Cardiac fibroblast (primary cell): ENCODE results near the gene OPCML.
A peak's percentile ranks its signal among the peaks of the same experiment; 100 is the strongest.

Experiments used
- DNase-seq, 2 donors: peaks; one replicate each; pipeline versions ENCODE4 v3.0.0 to v3.0.0-alpha.2; 2010; ENCODE audit warnings: low read depth in 2 of 2
- H3K4me3 ChIP-seq, 2 donors: replicated peaks in 1 of 2; 1 replicate in 1 of 2; 2 replicates in 1 of 2; pipeline ENCODE4 v1.5.1; 2011; ENCODE audit warnings: low read depth in 2 of 2, low read length in 2 of 2, mild to moderate bottlenecking in 2 of 2, moderate library complexity in 1 of 2
- TF ChIP-seq, protein P1 (sequence below): IDR thresholded peaks from one replicate; pipeline ENCODE4 v1.5.1; 2011; ENCODE audit warnings: low read depth, mild to moderate bottlenecking, low read length, inconsistent platforms

Gene OPCML

DNA sequence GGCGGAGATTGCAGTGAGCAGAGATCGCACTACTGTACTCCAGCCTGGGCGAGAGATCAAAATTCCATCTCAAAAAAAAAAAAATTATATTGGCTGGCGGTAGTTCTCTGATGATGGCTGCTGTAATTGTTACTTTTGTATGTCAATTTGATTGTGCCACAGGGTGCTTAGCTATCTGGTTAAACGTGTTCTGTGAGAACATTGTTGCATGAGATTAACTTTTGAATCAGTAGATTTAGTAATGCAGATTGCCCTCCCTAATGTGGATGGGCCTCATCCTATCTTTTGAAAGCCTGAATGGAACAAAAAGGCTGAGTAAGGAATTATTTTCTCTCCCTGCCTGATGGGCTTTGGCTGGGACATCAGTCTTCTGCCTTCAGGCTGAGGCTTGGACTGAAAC is 654.2 kb downstream of the OPCML start:
- TF ChIP-seq, protein P1, sequence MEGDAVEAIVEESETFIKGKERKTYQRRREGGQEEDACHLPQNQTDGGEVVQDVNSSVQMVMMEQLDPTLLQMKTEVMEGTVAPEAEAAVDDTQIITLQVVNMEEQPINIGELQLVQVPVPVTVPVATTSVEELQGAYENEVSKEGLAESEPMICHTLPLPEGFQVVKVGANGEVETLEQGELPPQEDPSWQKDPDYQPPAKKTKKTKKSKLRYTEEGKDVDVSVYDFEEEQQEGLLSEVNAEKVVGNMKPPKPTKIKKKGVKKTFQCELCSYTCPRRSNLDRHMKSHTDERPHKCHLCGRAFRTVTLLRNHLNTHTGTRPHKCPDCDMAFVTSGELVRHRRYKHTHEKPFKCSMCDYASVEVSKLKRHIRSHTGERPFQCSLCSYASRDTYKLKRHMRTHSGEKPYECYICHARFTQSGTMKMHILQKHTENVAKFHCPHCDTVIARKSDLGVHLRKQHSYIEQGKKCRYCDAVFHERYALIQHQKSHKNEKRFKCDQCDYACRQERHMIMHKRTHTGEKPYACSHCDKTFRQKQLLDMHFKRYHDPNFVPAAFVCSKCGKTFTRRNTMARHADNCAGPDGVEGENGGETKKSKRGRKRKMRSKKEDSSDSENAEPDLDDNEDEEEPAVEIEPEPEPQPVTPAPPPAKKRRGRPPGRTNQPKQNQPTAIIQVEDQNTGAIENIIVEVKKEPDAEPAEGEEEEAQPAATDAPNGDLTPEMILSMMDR = no peak

DNA sequence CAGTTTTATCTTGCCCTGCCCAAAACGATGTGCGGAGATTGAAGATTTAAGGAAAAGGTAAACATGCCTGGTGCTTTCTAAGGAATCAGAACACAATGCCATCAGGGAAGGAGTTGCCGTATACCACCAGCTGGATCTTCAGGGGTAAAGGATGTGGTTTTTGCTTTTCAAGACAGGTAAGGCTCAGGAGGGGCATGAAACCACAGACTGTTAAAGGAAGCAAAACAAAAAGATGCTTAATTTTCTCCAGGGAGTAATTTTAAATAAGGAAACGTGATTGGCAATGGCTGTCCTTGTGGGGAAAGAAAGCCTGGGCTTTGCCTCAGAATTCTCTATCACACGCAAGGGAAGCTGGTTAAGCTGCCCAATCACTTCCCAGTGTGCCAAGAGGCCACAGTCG is 655.6 kb downstream of the OPCML start:
- DNase-seq = no peak
- H3K4me3 ChIP-seq = no peak overlapping the region
- TF ChIP-seq, protein P1 = no peak

More for the DNA sequence above, 654.2 kb downstream of the OPCML start:
- no peak overlapping the region for H3K4me3 ChIP-seq
- DNase-seq = no peak

DNA sequence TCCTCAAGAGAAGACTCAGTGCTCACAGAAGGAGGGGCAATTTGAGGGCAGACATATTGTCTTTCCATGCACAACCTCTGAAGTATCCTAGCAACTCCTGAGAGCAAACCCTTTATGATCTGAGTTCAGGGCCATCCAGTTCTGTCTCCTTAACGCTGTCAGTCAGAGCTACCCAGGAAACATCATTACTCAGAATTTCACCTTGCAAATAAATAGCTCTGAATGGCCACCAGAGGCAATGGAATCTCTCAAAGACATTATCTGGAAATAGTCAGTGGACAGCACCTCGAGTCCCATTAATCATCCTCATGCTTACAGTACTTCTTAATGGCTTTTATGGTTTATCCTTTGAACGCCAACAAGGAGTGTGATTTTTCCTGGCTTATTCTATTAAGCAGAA is 656.1 kb downstream of the OPCML start:
- H3K4me3 ChIP-seq = no peak overlapping the region
- DNase-seq = no peak
- TF ChIP-seq, protein P1 = no peak

DNA sequence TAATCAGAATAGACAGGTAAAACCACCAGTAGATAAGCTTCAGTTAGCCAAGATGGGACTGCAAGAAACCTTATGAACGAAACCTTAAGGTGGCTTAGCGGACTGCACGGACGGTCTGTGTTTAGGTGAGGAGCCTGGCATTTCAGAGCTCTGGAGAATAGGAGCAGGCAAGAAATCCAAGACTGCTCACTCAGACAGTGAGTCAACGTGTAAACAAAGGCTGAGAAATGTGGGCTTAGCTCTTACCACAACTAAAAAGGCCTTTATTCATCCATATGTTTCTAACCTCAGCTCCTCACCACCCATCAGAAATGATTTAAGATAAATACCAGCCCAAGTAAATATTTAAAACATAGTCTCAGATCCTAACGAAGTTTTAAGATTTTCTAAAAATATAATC is 657.7 kb downstream of the OPCML start:
- TF ChIP-seq, protein P1 = no peak
- H3K4me3 ChIP-seq = no peak overlapping the region
- peak in 1 of 2 donors; percentile 63 for DNase-seq

DNA sequence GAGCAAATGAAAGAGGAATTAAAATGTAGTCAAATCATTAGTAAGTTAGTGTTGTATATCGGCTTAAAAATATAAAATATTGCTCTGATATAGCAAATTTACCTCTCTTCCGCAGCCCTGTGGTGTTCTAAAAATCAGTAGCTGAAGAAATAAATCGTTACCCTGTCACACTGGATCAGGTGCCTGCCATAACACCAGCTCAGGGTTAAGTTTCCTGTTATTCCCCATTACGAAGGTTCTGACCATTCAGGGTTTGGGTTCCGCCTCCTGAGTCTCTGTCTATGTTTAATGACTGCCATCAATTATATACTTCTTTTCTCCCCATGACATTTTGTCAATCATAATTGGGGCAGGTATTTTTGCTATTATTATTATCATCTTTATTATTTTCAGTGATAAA is 658.5 kb downstream of the OPCML start:
- no peak overlapping the region for H3K4me3 ChIP-seq
- TF ChIP-seq, protein P1 = no peak

DNA sequence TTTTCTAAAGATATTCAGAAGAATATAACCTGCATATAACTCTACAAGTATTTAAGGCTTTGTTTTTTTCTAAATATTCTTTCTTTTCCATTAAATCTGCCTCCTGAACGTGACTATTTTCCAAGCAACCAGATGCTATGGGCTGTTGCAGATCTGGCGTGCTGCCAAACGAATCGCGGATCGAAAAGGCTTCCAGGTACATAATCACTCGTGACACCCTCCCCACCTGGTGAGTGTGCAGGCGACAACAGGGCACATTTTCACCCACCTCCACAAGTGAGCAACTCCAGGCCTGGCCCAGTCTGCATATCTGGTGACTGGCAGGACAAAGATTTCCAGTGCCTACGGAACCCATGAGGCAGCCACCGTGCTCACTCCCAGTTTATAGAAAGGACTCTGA is 660.1 kb downstream of the OPCML start:
- no peak for DNase-seq
- TF ChIP-seq, protein P1 = no peak
- H3K4me3 ChIP-seq = no peak overlapping the region

More for the DNA sequence above, 658.5 kb downstream of the OPCML start:
- no peak for DNase-seq
